ENCODE data around the gene CRTAC1.

CRTAC1 gene

DNA sequence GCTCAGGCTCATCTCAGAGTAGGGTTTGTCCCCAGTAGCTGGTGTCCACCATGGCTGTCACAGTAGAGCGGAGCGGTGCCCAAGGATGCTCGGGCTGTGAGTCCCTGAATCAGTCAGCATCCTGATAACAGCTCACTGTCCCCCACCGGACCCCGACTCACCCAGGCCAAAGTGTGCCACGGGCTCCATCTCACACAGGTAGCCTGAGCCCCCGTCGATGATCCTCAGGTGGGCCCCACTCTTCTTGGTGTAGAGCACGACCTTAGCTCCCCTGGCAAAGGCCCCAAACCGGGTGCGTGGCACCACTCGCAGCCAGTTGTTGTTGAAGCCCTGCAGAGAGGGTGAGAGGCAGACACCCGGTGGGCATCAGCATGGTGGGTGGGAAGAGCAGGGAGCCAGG lies 135.3 kb downstream of the CRTAC1 start:
- DNase-seq: no peak

DNA sequence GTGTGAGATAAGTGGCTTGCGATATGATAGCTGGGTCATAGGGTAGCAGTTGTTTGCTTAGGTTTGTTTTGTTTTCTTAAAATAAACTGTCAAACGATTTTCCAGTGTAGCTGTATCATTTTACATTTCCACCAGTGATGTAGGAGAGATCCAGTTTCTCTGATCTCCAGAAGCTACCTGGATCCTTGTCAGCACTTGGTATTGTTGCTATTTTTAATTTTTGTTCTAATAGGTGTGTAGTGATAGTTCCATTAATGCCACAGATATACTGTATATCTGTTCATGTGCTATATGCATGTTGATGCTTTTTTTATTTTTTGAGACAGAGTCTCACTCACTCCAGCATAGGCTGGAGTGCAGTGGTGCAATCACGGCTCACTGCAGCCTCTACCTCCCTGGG lies 136.3 kb downstream of the CRTAC1 start:
- DNase-seq: no peak

DNA sequence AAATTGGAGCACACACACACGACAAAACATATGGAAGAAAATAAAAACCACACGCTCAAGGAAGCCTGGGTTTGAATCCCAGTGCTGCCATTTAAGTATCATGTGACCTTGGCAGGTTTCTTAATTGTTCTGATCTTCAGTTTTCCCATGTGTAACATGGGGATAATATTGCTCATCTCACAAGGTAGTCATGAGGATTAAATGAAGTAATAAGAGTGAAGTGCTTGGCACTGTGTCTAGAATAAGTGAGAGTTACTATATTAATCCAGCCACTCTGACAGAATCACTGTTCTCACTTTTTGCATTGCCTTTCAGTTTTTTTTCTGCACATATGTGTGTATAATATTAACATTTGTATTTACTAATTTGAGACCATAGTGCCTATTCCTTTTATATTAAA lies 137.5 kb downstream of the CRTAC1 start:
- no peak for DNase-seq

DNA sequence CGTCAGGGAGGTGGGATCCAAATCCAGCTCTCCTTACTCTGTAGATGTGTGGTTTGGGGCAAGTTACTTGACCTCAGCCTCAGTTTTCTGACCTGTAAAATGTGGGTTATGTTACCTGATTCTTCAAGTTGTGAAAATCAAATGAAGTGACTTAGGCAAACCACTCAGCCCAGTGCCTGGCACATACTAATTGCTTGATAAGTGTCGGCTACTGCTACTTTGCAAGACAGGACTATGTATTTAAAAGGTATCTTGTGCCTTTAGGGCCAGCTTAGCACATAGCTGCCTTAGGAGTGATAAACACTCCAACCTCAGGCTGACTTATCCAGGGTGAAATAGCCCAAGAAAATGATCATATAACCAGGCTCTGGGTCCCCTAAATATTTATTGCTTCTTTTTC lies 137.9 kb downstream of the CRTAC1 start:
- no peak for DNase-seq

DNA sequence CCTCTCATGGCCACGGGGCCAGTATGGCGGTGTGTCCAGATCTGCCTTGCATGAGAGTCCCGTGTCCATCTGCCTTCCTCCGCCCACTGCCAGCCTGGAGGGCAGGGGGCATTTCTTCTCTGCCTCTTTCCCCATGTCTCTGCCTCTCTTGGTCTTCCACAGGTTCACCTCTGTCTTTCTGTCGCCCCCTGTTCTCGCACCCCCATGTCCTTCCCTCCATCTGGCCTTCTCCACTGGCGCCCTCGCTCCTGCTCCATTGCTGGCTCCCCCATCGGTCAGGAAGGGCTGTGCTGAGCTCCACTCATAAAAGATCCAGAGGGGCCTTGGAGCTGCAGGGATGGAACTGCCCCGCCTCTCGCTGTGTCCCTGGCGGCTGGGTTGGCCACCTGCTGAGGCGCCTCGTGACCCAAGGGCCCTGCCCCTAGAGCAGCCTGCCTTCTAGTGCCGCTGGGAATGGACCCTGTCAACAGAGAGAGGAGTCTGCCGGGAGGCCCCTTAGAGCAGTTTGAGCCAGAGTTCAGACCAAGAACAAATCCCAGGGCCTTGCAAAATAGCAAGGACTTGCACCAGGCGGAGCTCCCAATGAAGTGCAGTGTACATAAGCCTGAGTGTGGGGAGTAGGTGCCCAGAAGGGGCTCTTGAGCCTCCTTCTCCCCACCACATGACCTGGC lies 138.8 kb downstream of the CRTAC1 start:
- no peak for DNase-seq

DNA sequence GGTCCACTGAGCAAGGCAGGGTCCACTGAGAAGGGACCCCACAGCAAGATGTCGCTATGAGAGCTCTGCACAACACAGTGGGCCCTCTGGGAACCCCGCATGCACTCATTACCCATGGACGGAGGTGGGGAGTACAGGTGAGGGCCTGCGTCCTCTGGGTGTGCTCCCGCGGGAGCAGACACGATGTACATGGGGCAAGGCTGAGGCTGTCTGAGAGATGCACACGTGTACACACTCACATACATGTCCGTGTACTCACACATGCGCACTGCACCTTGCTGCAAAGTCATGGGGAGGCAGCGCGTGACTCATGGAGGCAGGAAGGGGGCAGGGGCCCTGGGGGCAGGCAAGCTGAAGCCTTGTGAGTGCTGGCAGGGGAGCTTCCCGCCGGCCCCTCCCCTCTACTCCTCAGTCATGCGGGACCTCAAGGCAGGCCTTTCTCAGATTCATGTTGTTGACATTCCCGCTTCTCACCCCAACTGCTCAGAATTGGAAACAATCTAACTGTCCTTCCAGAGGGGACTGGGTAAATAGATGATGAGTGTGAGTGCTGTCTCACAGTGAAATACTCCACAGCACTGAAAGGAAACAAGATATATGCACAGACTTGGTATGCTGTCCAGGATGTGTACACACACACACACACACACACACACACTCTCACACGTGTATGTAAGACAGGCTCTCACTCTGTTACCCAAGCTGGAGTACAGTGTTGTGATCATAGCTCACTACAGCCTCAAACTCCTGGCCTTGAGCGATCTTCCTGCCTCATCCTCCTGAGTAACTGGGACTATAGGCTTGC lies 140.8 kb downstream of the CRTAC1 start:
- DNase-seq: peak; percentile 5

DNA sequence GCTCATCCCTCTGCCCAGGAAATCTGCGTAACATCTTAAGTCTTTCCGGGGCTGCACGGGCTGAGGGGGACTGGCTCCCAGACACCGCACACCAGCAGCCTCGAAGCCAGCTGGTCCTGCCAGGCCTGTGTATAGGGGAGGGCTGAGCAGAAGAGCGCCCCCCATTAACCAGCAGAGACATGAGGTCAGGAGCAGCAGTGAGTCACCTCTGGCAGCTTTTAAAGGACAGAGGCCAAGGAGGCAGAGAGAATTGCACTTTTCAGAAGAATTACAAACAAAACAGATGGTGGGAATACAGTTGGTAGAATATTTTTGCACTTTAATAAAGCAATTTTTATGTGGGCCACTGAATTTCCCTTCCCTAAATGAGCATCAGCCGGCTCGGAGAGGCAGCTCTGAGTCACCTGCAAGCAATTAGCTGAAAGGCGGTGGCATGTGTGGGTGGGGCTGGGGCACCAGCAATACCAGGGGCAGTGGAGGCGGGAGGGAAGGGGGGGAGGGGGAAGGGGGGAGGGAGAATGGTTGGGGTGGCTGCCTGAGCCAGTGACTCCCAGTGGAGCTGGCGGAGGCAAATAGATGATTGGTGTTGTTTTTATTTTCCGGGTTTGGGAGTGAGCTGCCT lies 141.7 kb downstream of the CRTAC1 start:
- DNase-seq: no peak

DNA sequence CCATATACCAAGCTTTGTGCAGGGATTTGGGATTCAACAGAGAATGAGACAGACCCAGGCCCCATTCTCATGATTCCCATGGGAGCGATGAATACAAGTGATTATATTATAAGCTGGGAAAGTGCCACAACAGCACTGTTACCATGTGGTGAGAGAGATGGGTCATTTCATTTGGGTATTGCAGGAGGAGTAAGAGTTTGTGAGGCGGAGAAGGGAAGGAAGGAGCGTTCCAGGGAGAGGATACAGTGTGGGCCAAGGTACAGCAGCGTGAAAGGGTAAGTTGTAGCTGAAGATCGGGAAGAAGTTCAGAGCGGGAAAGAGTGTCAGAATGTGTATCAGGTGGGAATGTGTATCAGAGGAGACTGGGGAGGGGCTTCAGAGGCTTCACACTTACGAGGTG lies 142.3 kb downstream of the CRTAC1 start:
- DNase-seq: no peak

DNA sequence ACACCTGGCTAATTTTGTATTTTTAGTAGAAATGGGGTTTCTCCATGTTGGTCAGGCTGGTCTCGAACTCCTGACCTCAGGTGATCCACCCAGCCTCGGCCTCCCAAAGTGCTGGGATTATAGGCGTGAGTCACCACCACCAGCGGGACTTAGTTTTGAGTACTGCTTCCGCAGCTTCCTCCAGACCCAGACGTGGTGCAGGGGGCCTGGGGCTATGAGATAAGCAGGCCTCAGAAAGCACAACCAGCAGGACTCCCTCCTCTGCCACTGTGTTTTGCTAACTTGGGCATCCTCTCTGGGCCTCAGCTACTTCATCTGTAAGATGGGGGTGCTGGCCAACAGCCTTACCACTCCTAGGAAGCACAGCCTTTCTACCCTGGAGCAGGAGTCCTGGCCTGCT lies 143.0 kb downstream of the CRTAC1 start:
- no peak for DNase-seq

DNA sequence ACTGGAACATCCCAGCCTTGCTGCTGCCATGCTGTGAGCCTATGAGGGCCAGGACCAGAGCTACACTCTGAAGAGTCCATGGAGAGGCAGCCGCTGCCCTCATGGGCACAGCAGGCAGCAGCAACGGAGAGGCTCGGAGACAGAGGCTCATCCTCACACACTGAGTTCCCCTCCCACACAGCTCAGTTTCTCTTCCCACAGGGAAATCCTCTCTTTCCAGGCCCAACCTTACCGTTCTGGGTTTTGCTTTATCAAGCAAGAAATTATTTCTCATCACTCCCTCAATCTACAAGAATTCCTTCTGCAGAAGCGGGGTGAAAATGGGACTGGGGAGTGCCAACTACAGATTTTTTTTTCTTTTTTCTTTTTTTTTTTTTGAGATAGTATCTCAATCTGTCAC lies 144.1 kb downstream of the CRTAC1 start:
- no peak for DNase-seq

DNA sequence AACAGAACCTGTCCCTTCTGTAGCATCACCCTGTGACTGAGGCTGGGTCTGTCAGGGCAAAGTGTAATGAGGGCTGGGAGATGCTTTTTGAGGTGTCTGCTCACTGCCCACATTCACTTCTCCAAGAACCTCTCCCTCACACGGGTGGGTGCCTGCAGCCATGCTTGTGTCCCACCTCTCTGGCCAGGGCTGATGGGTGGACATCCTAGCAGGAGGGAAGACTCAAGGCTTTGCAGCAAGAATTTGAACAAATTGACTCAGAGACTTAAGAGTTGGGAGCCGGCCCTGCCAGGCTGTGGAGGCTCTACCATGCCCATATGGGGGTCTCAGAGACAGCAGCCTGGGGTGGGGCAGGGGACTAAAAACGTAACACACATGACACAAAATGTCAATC lies 147.3 kb downstream of the CRTAC1 start:
- DNase-seq: no peak

DNA sequence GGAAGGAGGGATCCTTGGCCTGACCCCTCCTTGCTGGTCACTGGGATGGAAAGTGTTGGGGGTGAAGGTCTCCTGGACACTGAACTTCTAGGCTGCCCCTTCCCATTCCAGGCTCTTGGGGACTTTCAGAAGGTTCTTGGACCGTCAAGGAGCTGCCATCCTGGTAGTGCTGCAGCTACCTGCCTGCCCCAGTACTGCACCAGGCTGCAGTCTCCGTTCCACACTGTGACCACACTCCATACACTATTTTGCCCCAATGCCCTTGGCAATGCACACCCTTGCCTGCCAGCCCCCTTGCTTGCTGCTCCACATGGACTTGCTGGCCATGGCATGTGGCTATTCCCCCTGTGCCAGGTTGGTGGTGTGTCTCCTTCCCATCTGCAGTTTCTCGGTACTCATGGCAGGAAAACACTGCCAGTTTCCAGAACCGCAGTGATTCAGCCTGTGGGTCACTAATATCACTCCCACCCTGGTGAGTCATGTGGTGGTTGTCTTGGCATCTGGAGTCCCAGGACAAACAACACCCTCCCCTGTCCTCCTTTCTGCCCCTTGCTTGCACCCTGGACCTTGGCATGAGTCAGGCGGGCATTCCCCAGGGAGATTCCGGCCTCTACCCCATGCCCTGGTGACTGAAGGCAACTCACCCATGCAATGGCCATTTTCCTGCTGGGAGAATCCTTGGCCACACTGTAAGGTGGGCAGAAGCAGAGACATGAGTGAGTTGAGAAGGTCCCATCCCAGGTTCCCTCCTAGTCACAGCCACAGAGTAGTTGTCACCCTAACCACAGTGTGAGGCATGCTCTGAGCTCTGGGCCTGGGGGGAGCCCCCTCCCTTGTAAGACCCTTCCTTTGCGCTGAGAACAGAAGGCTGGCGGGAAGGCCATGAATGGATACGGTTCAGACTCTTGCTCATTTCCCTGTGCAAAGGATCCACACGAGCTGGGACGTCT lies 148.0 kb downstream of the CRTAC1 start:
- DNase-seq: no peak

DNA sequence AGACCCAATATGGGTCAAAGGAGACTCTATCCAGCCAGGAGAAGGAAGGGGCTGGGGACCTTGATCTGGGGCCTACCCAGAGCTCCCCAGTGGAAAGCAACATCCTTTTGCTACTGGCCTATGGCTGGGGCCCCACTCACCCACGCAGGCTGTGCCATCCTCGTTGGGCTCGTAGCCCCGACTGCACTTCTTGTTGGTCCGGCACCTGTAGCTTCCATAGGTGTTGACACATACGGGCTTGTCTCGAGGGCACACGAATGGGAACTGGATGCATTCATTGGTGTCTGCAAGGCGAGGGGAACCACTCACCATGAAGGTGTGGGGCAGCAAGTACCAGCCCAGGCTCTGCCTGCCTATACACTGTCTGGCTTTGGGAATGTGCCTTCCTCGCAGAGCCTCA lies 150.3 kb downstream of the CRTAC1 start:
- no peak for DNase-seq

DNA sequence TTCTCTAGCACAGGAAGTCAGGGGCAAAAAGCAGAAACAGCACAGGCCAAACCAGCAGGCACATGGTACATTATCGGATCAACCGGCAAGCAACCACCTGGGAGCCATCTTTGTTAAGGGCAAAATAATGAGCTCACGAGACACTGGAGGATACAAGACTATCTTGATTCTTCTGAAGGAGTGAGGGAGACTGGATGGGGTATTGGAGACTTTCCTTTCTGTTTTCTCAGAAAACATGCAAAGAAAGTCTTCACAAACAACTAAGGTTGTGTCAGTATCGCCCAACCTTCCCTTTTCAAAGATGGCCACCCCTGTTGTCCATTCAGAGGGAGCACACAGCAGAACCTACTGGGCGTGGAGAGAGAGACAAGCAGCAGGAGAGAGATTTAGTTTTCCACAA lies 151.2 kb downstream of the CRTAC1 start:
- no peak for DNase-seq

DNA sequence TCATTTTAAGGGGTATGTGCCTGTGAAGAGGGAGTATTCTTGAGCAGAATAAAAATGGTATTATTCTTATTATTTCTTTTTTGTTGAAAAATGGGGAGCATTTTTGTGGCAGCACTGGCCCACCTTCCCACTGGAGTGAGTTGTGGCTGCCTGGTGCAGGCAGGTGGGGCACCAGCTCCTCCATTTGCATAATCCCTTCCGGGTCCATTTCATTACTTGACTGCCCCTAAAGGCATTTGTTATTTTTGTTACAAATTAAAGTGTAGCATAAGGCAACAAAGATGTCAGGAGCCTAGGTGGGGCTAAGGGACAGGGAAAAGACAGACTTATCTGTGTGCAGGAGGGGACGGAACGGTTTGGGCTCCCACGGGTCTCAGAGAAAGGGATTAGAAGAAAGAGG lies 154.0 kb downstream of the CRTAC1 start:
- no peak for DNase-seq

DNA sequence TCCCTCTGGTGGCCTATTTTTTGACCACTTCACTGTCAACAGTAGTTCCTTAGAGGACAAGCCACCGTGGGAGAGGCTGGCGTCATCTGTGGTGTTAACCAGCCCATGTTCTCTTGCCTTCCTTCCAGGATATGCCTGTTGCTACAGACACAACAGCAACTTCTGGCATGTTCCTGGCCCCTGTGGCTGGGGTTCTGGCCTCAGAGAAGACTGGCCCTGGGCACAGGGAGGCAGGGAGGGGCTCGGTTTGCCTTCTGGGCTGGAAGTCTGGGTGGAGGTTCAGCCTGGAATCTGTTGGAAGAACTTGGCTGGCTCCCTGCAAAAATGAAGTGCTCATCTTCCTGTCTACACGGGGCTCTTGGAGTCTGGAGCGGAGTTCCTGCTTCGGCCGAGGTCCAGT lies 155.0 kb downstream of the CRTAC1 start:
- DNase-seq: no peak

DNA sequence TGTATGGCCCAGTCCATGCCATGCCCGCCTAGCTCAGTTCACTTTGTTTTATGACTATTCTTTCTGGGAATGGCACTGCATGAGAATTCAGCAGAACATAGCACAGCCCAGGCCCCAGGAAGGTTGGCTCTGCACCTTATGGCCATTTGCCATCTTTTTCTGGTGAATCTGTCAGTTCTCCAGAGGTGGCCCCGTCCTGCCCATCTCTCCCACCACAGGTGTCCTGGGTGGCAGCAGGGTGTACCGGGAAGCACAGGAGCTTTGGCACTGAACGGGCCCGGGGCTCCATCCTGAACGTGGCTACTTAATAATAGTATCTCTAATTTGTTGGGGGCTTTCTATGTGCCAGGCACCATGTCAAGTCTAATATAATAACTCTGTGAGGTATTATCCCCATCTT lies 156.1 kb downstream of the CRTAC1 start:
- no peak for DNase-seq

DNA sequence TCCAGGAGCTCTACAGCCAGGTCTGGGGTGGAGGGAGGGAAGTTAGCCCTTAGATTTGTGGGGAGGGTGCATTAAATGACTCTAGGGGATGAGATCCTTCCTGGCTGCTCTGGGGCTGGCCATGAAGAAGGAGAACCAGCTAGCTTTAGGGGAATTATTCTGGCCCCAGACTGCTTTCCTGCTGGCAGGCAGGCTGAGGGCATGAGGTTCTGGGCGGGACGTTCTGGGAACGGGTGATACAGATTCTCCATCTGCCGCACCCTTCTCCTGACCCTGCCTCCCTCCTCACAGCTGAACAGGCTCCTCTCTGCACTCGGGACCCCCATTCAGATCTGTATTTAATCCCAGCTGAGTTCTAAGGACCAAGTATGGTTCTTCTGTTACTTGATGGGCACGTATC lies 156.9 kb downstream of the CRTAC1 start:
- no peak for DNase-seq

DNA sequence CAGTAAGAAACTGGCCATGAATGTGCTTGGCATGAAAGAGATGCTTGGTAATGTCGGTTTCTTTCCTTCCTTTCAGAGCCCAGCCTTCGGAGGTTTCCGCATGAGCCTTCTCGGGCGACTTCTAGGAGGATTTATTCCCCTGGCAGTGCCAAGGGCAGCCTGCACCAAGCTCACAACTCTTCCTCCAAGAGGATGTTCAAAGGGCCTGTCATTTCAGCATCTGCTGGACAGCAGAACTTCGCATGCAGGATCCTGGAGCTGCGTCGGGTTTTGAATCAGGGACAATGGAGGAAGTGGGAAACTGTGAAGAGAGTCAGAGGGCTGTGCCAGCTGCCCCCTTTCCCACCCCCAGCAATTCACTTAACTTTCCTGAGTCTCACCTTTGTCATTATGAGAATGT lies 159.4 kb downstream of the CRTAC1 start:
- DNase-seq: no peak

DNA sequence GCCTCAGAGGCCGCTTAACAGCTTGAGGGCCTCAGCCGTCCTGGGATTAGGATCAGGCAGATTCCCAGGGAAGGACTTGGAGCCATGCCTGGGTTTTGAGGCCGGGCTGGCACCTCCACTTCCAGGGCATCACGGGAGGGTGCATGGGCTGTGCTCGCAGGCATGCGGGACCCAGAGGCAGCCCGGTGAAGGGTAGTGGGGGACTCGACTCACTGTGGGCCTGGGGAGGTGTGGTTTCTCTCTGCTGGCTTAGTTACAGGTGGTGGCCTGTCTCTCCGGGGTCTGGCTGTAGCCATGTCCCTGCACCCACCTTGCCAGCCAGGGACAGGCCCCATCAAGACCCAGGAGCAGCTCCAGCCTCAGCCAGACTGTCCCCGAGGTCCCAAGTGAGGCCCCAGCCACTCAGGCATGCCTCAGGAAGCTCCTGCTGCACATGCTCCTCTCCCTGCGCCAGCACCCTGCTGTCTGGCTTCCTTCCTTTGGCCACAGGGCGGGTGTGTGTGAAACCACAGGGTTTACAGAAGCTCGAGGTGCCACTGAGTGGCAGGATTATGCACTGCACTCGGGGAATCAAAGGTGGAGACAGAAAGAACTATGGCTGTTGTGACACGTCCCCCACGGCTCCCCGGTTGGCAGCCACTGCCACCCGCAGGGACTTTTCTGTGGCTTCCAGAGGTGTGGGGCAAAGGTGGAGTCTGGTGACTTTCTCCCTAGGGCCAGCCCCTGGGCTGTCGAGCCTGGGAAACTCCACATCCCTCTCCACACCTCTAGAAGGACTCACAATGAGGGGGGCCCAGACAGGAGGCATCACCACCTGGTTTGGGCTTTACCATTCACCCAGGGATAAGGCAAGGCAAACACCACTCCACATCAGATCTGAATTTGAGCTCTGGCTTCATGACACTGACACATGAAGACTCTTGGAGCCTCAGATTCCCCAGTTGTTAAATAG lies 161.1 kb downstream of the CRTAC1 start:
- peak; percentile 66 for DNase-seq

DNA sequence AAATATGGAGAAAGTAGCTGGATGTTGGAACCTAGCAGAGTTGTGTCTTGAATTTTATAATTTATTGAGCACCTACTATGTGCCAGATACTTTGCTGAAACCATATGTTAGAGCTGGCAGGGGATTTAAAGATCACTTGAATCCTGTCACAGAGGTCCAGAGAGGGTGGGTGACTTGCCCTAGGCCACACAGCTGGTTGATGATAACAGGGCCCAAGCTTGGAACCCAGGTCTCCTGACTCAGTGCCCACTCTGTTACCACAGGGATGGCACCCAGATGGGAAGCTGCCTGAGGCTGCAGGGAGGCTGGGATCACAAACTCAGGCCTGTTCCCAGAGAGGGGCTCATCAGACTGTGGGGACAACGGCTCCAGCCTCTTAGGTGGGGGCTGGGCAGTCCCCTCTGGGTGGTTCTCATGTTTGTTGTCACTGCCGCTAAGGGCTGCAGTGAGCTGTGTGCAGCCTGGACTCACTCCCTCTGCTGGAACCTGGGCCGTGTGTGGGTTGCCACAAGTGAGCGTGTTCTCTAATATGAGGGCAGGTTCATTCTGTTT lies 162.2 kb downstream of the CRTAC1 start:
- no peak for DNase-seq

All from stimulated activated CD4-positive, alpha-beta T cell treated with anti-CD3 and anti-CD28 coated beads, Interleukin-12 subunit alpha, Interleukin-12 subunit beta, amount 100 ng/mL, for 4 hours (primary cell).